H9 (cell line): ENCODE data around the gene NCOA1. TPM values are rescaled to one million over a fixed set of nuclear protein-coding genes. Genes with fewer than 3 reads are reported as not detected.

ENCODE experiments used
- DNase-seq: peaks from one replicate; pipeline ENCODE4 v3.0.0-alpha.2; 2017
- H2AFZ ChIP-seq: one replicate; pipeline ENCODE4 v1.6.1; 2013; ENCODE audit warnings: mild to moderate bottlenecking, low read length, control low read depth, moderate library complexity
- H2AK5ac ChIP-seq: 2 replicates; pipeline ENCODE4 v1.6.1; 2013; ENCODE audit warnings: low read length, control low read depth, mixed read lengths; ENCODE audit not compliant: insufficient read length
- H2BK120ac ChIP-seq: one replicate; pipeline ENCODE4 v1.6.1; 2013; ENCODE audit warnings: low read depth, mild to moderate bottlenecking, low read length, control low read depth, inconsistent platforms; ENCODE audit not compliant: poor library complexity, severe bottlenecking
- H2BK12ac ChIP-seq: 2 replicates; pipeline ENCODE4 v1.6.1; 2013; ENCODE audit warnings: low read length, control low read depth, mixed read lengths, low read depth; ENCODE audit not compliant: insufficient read length
- H2BK15ac ChIP-seq: 2 replicates; pipeline ENCODE4 v1.6.1; 2013; ENCODE audit warnings: low read depth, low read length, control low read depth
- H2BK20ac ChIP-seq: one replicate; pipeline ENCODE4 v1.6.1; 2013; ENCODE audit warnings: low read depth, mild to moderate bottlenecking, low read length, control low read depth, inconsistent platforms; ENCODE audit not compliant: poor library complexity, severe bottlenecking
- H2BK5ac ChIP-seq: 2 replicates; pipeline ENCODE4 v1.6.1; 2013; ENCODE audit warnings: low read length, control low read depth, mixed read lengths; ENCODE audit not compliant: insufficient read length
- H3K14ac ChIP-seq: 2 replicates; pipeline ENCODE4 v1.6.1; 2013; ENCODE audit warnings: low read length, control low read depth; ENCODE audit not compliant: insufficient read depth
- H3K18ac ChIP-seq: 2 replicates; pipeline ENCODE4 v1.6.1; 2013; ENCODE audit warnings: low read depth, mild to moderate bottlenecking, mixed read lengths, low read length, control low read depth; ENCODE audit not compliant: insufficient read length
- H3K23ac ChIP-seq: 2 replicates; pipeline ENCODE4 v1.6.1; 2013; ENCODE audit warnings: low read length, control low read depth, mixed read lengths, low read depth; ENCODE audit not compliant: insufficient read length
- H3K23me2 ChIP-seq: 2 replicates; pipeline ENCODE4 v1.6.1; 2013; ENCODE audit warnings: low read depth, mild to moderate bottlenecking, mixed read lengths, low read length, control low read depth; ENCODE audit not compliant: insufficient read length, poor library complexity, severe bottlenecking
- H3K27ac ChIP-seq: 2 replicates; pipeline ENCODE4 v1.5.1; 2013; ENCODE audit warnings: low read length, control low read depth, mixed read lengths, low read depth; ENCODE audit not compliant: insufficient read length
- H3K27me3 ChIP-seq: 2 replicates; pipeline ENCODE4 v1.6.1; 2013; ENCODE audit warnings: low read length, control low read depth, inconsistent platforms; ENCODE audit not compliant: insufficient read depth
- H3K4ac ChIP-seq: 2 replicates; pipeline ENCODE4 v1.6.1; 2013; ENCODE audit warnings: low read depth, mild to moderate bottlenecking, control low read depth, inconsistent platforms, low read length, moderate library complexity
- H3K4me1 ChIP-seq: 2 replicates; pipeline ENCODE4 v1.6.1; 2013; ENCODE audit warnings: low read length, control low read depth, inconsistent platforms; ENCODE audit not compliant: insufficient read depth
- H3K4me2 ChIP-seq: 2 replicates; pipeline ENCODE4 v1.6.1; 2013; ENCODE audit warnings: low read length, control low read depth, mixed read lengths; ENCODE audit not compliant: insufficient read length, insufficient read depth
- H3K56ac ChIP-seq: 2 replicates; pipeline ENCODE4 v1.6.1; 2013; ENCODE audit warnings: low read depth, mild to moderate bottlenecking, mixed read lengths, low read length, control low read depth; ENCODE audit not compliant: insufficient read length
- H3K79me1 ChIP-seq: 2 replicates; pipeline ENCODE4 v1.6.1; 2013; ENCODE audit warnings: low read depth, mild to moderate bottlenecking, moderate library complexity, low read length, control low read depth, inconsistent platforms; ENCODE audit not compliant: insufficient read depth, poor library complexity, severe bottlenecking
- H3K79me2 ChIP-seq: 2 replicates; pipeline ENCODE4 v1.6.1; 2013; ENCODE audit warnings: low read length, control low read depth, inconsistent platforms; ENCODE audit not compliant: insufficient read depth
- H3K9ac ChIP-seq: 2 replicates; pipeline ENCODE4 v1.6.1; 2013; ENCODE audit warnings: low read length, control low read depth, mixed read lengths; ENCODE audit not compliant: insufficient read length; ENCODE audit errors: extremely low read depth
- H3K9me3 ChIP-seq: one replicate; pipeline ENCODE4 v1.6.1; 2013; ENCODE audit warnings: low read depth, low read length, inconsistent platforms; ENCODE audit not compliant: control insufficient read depth
- H3T11ph ChIP-seq: one replicate; pipeline ENCODE4 v1.6.1; 2013; ENCODE audit warnings: mild to moderate bottlenecking, low read length, control low read depth, inconsistent platforms
- H4K20me1 ChIP-seq: one replicate; pipeline ENCODE4 v1.6.1; 2013; ENCODE audit not compliant: control insufficient read depth, insufficient read length, insufficient read depth
- H4K5ac ChIP-seq: 2 replicates; pipeline ENCODE4 v1.6.1; 2013; ENCODE audit warnings: low read depth, mild to moderate bottlenecking, mixed read lengths, low read length, control low read depth; ENCODE audit not compliant: insufficient read length
- H4K8ac ChIP-seq: replicated peaks from 2 replicates; pipeline ENCODE4 v1.6.1; 2013; ENCODE audit warnings: low read length, control low read depth, mixed read lengths, low read depth; ENCODE audit not compliant: insufficient read length
- H4K91ac ChIP-seq: 2 replicates; pipeline ENCODE4 v1.6.1; 2013; ENCODE audit warnings: low read depth, mild to moderate bottlenecking, moderate library complexity, mixed read lengths, low read length, control low read depth; ENCODE audit not compliant: insufficient read length
- H3K27ac Mint-ChIP-seq, 3 experiments: 2 replicates in 2 of 3; 3 replicates in 1 of 3; pipeline ENCODE4 v1.8.0; 2020 to 2021; ENCODE audit warnings: mixed read lengths in 3 of 3, mild to moderate bottlenecking in 1 of 3, moderate library complexity in 1 of 3
- H3K27me3 Mint-ChIP-seq: 2 replicates; pipeline ENCODE4 v1.8.0; 2021; ENCODE audit warnings: low read depth, mild to moderate bottlenecking, moderate library complexity, mixed read lengths
- H3K36me3 Mint-ChIP-seq, 3 experiments: 2 replicates in 2 of 3; 3 replicates in 1 of 3; pipeline ENCODE4 v1.8.0; 2020 to 2021; ENCODE audit warnings: low read depth in 3 of 3, mixed read lengths in 3 of 3; ENCODE audit not compliant: insufficient read depth in 1 of 3
- H3K4me1 Mint-ChIP-seq, 2 experiments: 2 replicates each; pipeline ENCODE4 v1.8.0; 2020; ENCODE audit warnings: mixed read lengths in 2 of 2
- H3K4me3 Mint-ChIP-seq, 2 experiments: 2 replicates in 1 of 2; 3 replicates in 1 of 2; pipeline ENCODE4 v1.8.0; 2020 to 2021; ENCODE audit warnings: mild to moderate bottlenecking in 2 of 2, mixed read lengths in 2 of 2, moderate library complexity in 1 of 2
- H3K9me3 Mint-ChIP-seq, 2 experiments: 2 replicates in 1 of 2; 3 replicates in 1 of 2; pipeline ENCODE4 v1.8.0; 2020; ENCODE audit warnings: mild to moderate bottlenecking in 2 of 2, mixed read lengths in 2 of 2, moderate library complexity in 1 of 2
- WGBS: extraction: QIAGEN DNeasy Blood & Tissue Kit; methylation state at CpG from one replicate; pipeline ENCODE4 v1.1.7; 2013; ENCODE audit warnings: missing lambda C conversion rate, low lambda C conversion rate, mixed read lengths; ENCODE audit not compliant: insufficient read length; ENCODE audit errors: extremely low coverage; 5-methylcytosine and 5-hydroxymethylcytosine counted together
- total RNA-seq: library from RNA; stranded (reverse); gene quantifications from 2 replicates; pipeline ENCODE4 v1.2.1, GENCODE V29; 2021
- TF ChIP-seq, protein P1 (sequence below): fragments of 200-600 bp; sonication (generic); conservative IDR thresholded peaks from 3 replicates; pipeline ENCODE4 v1.8.0; 2021; ENCODE audit warnings: antibody characterized with exemption, mild to moderate bottlenecking

Gene NCOA1
- total RNA-seq, 1 experiment from 2014 or later, result 14.8 TPM

DNA sequence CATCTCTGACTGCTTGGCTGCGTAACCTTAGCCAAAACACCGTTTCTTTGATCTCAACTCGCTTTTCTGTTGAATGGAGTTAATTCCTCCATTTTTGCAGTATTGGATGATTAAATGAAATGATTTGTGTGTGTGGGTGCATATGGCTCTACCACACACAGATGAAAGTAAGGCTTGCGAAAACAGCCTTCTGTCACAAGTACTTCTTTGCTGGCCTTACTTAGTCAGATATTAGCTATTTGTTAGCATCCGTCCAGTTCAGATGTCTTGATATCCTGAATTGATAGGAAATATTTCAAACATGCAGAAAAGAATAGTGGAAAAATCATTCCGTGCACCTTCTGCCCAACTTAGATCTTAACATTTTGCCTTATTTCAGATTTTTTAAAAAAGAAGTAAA is 21.8 kb downstream of the NCOA1 start:
- Mint-ChIP-seq H3K9me3 (no peaks in the 10 kb centered on the region), H3K27me3 (no peaks in the 10 kb centered on the region), H3K4me3 (no peak overlapping the region), H3K4me1 (peaks cover 3% of the 10 kb centered on the region in 2 experiments), H3K36me3 (no peaks in the 10 kb centered on the region), H3K27ac (no peak overlapping the region)
- no peak overlapping the region for H3T11ph ChIP-seq
- H3K4me1 ChIP-seq, result no peaks in the 10 kb centered on the region; the same call in 1 of the 2 replicates
- no peaks in the 10 kb centered on the region for H3K23me2 ChIP-seq
- H3K79me1 ChIP-seq, result no peaks in the 10 kb centered on the region
- H3K79me2 ChIP-seq, result no peaks in the 10 kb centered on the region
- no peak overlapping the region for H3K18ac ChIP-seq
- H4K5ac ChIP-seq, result no peak overlapping the region
- no peak overlapping the region for H3K56ac ChIP-seq
- H4K20me1 ChIP-seq, result no peaks in the 10 kb centered on the region
- no peak overlapping the region for H3K27ac ChIP-seq
- no peak overlapping the region for H3K4ac ChIP-seq
- H2AK5ac ChIP-seq, result no peak overlapping the region
- TF ChIP-seq, protein P1, sequence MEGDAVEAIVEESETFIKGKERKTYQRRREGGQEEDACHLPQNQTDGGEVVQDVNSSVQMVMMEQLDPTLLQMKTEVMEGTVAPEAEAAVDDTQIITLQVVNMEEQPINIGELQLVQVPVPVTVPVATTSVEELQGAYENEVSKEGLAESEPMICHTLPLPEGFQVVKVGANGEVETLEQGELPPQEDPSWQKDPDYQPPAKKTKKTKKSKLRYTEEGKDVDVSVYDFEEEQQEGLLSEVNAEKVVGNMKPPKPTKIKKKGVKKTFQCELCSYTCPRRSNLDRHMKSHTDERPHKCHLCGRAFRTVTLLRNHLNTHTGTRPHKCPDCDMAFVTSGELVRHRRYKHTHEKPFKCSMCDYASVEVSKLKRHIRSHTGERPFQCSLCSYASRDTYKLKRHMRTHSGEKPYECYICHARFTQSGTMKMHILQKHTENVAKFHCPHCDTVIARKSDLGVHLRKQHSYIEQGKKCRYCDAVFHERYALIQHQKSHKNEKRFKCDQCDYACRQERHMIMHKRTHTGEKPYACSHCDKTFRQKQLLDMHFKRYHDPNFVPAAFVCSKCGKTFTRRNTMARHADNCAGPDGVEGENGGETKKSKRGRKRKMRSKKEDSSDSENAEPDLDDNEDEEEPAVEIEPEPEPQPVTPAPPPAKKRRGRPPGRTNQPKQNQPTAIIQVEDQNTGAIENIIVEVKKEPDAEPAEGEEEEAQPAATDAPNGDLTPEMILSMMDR, result no peak
- H3K23ac ChIP-seq, result no peak overlapping the region
- no peak overlapping the region for H3K9ac ChIP-seq
- WGBS, result no CpG with 5 or more reads among the region's 6 CpGs
- no peak overlapping the region for H2BK15ac ChIP-seq
- H3K14ac ChIP-seq, result no peak overlapping the region
- H2BK12ac ChIP-seq, result no peak overlapping the region
- no peak overlapping the region for H2BK120ac ChIP-seq
- H3K27me3 ChIP-seq, result no peaks in the 10 kb centered on the region
- no peak overlapping the region for H4K91ac ChIP-seq
- no peak overlapping the region for H2BK20ac ChIP-seq
- H3K9me3 ChIP-seq, result no peaks in the 10 kb centered on the region
- no peak overlapping the region for H4K8ac ChIP-seq
- H3K4me2 ChIP-seq, result no peak overlapping the region
- H2AFZ ChIP-seq, result no peak overlapping the region
- H2BK5ac ChIP-seq, result no peak overlapping the region
- no peak for DNase-seq
